Activated effector memory CD4-positive, alpha-beta T cell treated with anti-CD3 and anti-CD28 coated beads, Interleukin-2, amount 50 U/mL, for 16 hours (primary cell): ENCODE data around the gene CARMIL1.
"Not testable (repeated sequence)": the region's sequence is repeated elsewhere in the genome, so short reads cannot be mapped to it uniquely, and the experiment has no call there.

Experiments
- DNase-seq: peaks from one replicate; pipeline ENCODE4 v3.0.0-alpha.2; 2020

The CARMIL1 gene

GRCh38 chr6:25586119-25586518 lies 306.9 kb downstream of the CARMIL1 start:
- DNase-seq, result not testable (repeated sequence)

DNA sequence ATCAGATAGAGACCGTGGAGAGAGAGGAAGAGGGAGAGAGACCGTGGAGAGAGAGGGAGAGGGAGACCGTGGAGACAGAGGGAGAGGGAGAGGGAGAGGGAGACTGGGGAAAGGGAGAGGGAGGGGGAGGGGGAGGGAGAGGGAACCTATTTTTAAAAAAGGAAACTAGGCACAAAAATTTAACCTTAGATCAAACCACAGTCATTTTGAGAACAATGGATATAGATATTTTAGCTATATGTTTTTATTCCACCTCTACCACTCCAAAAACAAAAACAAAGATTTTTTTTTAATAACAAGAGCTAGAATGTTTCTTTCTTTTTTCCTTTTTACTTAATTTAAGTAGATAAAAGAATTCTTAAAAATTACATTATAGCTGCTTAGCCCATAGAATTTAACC lies 307.8 kb downstream of the CARMIL1 start:
- DNase-seq, result no peak

GRCh38 chr6:25590986-25591385 lies 311.8 kb downstream of the CARMIL1 start:
- DNase-seq, result no peak

DNA sequence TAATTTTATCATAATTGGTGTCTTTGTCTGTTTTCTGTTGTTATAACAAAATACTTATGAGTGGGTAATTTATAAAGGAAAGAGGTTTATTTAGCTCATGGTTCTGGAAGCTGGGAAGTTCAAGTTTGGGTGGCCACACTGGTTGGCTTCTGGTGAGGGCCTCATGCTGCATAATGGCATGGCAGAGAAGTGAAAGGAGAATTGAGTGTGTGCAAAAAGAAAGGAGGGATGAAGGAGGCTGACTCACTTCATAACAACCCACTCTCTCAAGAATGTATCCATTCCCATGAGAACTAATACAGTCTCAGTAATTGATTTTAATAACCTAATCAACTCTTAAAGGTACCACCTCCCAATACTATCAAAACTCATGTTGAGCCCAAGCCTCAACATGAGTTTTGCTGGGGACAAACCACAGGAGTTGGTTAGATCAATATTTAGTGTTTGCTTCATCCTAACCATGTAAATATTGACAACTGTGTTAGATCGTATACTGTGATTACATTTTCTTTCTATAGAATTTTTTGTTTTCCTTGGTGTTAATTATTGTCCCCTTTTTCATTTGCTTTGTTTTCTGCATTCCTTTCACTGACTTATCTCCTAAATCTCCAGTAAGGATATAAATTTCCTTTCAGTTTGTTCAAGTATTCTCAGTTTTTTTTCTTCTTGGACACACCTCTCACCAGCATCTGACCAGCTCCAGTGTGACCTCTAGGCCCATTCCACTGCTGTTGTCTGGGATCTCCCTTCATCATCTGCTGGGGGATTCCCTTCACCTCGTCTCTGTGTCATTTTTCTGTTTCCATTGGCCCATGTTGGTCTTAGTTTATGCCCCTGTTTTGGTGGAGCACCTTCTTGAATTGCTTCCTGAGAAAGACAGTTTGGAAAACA lies 318.0 kb downstream of the CARMIL1 start:
- no peak for DNase-seq

DNA sequence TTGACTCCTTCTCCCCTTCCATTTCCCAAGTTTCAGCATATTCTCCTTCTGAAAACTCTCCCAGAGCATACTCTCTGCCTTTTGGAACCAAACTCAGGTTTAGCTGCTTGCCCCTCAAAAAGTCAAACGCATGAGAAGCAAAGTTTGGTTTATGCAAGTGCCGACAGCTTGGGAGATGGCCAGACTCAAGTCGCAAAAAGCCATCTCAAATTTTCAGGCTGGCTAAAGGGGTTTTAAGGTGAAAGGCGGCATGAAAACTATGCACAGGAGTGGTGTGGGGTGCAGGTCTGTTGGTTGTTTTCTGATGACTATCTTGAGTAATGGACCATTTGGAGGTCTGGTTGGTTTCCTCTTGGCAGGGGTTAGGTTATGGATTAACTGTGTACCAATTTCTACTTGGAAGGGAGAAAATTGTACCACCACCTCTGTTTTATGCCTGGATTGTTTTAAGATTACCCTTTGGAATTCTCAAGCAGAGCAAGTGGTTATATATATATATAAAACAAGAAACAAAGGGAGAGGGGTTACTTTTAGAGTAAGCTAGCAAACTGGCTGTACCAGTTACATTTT lies 320.4 kb downstream of the CARMIL1 start:
- no peak for DNase-seq

GRCh38 chr6:25601800-25602673 lies 322.9 kb downstream of the CARMIL1 start:
- DNase-seq, result no peak

- DNase-seq, result no peak
Measured at GRCh38 chr6:25602674-25602982, 323.5 kb downstream of the CARMIL1 start.

- DNase-seq, result no peak
Measured at GRCh38 chr6:25603251-25603650, 324.1 kb downstream of the CARMIL1 start.

DNA sequence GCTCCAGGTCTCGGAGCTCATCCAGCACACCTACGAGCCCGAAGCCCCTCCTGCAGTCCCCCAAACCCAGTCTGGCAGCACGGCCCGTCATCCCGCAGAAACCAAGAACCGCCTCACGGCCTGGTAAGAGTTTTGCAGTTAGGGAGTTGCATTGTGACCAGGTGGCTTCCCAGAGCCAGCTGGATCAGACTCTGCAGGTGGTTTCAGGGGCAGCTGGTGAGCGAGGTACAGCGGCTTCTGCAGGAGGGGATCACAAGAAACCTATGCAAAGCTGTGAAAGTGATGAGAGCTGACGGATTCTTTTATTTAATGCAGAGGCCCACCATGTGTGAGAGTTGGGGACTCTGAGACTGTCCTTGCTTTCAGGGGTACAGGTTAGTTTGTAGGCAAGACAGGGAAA lies 327.0 kb downstream of the CARMIL1 start:
- no peak for DNase-seq

GRCh38 chr6:25608558-25609174 lies 329.5 kb downstream of the CARMIL1 start:
- no peak for DNase-seq

DNA sequence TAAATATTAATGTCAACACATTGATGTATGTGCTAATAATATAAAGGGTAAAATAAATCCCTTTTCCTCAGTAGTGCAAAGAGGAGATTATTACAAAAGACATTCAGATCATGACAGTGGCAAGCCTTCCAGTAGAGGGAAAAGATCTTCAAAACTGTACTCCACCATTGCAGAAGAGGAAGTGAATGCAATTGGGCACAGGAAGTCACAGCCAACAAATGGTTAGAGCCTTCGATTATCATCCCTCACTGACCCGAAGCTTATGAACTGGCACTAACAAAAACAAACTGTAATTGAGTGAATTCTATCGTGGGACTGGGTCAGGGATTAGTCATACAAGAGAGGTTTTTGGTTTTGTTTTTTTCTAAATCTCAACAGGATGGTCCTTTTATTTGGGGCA lies 333.5 kb downstream of the CARMIL1 start:
- DNase-seq, result no peak

DNA sequence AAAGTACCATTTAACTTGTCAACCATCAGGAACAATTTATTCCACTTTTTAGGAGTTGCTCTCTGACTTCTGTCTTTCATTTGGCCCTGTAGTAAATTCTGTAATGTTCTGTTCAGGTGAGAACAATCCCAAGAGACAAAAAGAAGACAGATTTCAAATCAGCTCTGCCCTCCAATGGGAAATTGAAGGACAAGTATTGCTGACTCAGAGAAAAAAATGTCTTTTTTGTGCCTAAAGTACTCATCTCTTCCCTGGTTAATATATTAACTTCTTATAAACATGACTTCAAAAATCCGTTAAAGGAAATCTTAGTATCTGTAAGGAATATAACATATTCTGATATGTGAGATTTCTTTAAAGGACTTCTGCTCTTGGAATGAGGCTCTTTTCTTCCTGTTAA lies 334.2 kb downstream of the CARMIL1 start:
- DNase-seq, result no peak

- DNase-seq, result no peak
Measured at GRCh38 chr6:25614052-25614451, 334.9 kb downstream of the CARMIL1 start.

GRCh38 chr6:25615471-25615870 lies 336.3 kb downstream of the CARMIL1 start:
- no peak for DNase-seq

DNA sequence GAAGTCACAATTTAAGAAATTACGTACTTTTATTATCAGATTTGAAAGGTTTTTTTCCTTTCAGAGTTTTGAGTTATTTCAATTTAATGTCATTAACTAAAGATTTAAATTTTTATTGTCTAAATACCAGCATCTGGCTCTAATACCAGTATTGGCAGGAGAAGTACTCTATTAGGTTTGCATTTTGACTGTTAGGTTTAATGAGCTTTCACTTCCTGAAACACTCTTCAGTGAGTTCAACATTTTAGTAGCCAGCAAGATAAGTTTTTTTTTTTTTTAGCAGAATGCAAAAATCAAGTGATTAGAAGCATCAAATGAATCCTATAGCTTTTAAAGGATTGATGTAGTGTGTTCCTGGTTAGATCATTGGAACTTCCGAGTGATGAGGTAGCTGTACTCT lies 338.8 kb downstream of the CARMIL1 start:
- no peak for DNase-seq

DNA sequence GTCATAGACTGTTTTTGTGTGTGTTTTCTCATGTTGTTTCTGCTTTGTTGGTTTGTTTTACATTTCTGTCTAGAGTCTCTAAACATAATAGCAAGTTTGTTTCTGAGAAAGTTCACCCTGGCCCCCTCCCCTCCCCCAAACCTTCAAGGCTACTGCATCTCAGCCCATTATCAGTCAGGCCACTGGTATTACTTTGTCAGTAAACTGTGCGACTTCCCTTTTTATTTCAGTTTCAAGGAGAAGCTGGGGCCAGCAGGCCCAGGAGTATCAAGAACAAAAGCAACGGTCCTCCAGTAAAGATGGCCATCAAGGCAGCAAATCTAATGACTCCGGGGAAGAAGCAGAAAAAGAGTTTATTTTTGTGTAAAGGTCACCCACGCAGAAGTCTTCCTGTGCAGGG lies 340.0 kb downstream of the CARMIL1 start:
- DNase-seq, result no peak

DNA sequence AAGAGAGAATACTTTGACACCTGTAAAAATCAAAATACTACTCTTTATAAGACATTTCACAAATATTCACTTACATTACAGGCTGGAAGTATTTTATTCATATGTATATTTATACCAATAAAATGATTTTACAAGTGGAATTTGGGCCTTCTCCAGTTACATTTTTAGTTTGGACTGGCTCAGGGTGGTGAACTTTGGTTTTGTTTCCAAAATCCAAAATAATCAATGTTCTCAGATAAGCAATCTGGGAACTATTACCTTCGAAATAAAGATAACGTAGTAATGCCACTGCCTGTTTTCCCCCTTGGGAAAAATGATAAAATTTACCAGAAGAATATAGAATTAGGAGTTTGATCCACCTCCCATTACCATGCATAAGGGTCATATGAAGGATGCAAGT lies 341.2 kb downstream of the CARMIL1 start:
- no peak for DNase-seq

GRCh38 chr6:25623065-25623464 lies 343.9 kb downstream of the CARMIL1 start:
- no peak for DNase-seq

DNA sequence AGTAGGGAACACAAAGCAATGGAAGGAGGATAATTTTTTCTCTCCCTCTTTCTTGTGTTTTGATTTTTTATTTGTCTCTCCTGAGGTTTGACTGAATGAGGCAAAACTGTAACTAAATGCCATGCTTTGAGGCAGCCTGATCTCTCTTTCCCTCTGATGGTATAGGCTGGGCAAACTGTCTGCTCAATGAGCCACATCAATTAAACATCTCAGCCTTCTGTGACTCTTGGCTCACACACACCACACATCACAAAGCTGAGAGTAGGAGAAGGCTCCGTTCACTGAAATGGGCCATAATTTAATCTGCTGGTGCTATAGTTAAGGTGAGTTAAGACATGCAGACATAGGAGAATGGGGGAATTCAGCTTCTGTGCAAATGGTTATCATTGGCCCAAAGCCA lies 344.7 kb downstream of the CARMIL1 start:
- DNase-seq, result no peak

DNA sequence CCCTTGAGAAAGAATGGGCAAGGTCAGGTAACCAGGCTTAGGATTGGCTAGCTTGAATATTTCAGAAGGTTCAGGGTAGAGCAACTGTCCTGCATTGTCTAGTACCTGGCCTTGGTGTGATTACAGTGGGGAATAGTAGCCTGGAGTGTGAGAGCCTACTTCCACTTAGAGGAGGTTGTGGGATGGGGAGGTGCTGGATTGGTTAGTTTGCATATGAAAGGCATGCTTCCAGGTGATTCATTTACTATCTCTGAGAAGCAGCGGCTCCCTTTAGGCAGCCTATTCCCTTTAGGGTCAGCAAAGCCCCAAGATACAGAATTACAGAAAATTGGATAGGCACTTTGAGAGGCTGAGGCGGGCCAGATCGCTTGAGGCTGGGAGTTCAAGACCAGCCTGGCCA lies 347.8 kb downstream of the CARMIL1 start:
- DNase-seq, result no peak

- DNase-seq, result no peak
Measured at GRCh38 chr6:25628471-25629197, 349.5 kb downstream of the CARMIL1 start.

- DNase-seq, result no peak
Measured at GRCh38 chr6:25629198-25629576, 350.0 kb downstream of the CARMIL1 start.
